Kidney tubule cell (primary cell): ENCODE measurements around the gene KLK1.

ENCODE experiments used
- DNase-seq: peaks from one replicate; pipeline ENCODE4 v3.0.0-alpha.2; 2018; ENCODE audit warnings: low spot score

The KLK1 gene

DNA sequence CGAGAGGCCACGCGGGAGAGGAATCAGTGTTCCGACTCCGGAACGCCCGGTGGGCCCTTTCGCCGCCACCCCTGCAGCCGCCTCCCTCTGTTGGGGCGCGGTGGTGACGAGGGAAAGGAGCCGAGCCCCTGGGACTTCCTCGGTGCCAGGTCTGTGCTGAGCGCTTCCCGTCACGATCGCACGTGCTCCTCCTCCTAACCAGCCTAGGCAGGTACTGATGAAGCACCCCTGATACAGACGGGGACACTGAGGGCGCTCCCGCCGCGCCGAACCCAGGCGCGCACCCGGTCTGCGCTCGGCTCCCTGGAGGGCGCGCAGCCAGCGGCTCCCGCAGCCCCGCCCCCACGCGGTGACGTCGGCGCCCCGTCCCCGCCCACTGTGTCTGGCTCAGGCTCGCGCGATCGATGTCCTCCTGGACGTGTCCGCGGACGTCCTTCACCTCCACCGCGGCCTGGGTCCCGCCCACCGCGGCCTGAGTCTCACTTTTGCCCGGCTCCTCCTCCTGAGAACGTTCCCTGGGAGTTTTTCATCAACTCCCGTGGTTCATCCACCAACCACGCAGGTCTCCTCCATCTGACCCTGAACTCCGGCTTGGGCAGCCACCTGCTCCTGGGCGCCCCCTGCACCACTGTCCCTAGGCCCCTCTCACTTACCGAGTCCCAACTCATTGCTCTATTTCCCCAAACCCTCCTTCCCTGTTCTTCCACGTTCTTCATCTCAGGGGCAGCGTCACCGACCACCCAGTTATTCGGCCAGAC lies 12.4 kb upstream of the KLK1 start:
- DNase-seq = peak; percentile 75

DNA sequence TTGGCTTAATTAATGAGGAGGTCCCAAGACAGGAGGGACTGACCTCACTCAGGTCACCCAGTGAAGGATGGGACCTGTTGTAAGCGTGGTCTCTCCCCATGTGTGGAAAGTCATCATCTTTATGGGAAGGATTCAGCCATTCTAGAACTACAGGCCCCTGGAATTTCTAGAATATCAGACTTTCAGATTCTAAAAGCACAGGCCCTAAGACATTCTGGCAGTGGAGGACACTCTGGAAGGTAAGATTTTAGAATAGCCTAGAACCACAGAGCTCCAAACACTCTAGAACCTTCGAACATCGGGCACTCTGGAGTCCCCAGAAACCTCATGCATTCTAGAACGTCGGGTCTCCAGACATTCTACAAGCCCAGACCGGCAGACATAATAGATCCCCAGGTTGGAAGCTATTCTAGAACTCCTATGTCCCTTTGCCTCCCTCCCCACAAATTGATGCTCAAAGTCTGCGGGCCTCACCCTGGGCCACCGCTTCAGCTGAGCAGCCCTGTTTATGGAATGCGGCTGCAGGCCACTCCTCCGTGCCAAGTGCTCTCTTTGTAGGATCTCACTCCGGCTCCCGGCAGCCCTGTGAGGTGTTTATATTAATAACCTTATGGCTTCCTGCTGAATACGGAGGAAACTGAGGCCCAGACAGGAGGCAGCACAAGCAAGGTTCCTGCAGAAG lies 11.7 kb upstream of the KLK1 start:
- DNase-seq = peak; percentile 25

GRCh38 chr19:50833802-50834167 lies 10.2 kb upstream of the KLK1 start:
- no peak for DNase-seq

GRCh38 chr19:50833117-50833801 lies 9.7 kb upstream of the KLK1 start, which contains the start of gene KLK15:
KLK15 (minus strand) TSS chr19:50833574; CDS start chr19:50831492, 2,082 bp downstream.
- DNase-seq = no peak

- no peak for DNase-seq
These were observed 9.1 kb upstream of the KLK1 start for GRCh38 chr19:50832666-50833065.

DNA sequence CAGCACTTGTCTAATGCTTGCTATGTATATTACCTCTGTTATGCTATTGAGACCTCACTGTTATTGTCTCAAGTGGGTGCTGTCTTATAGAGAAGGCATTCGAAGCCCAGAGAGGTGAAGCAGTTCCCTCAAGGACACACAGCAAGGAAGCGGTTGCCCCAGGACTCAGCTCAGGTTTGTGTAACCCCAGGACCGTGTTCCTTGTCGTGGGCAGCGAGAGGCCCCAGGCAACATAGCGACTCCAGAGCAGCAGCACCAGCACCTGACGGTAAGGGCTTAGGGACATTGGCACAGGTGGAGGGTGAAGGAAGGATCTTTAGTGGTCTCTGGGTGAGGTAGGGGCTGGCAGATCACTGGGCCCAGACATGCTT lies 7.4 kb upstream of the KLK1 start:
- DNase-seq = no peak

- DNase-seq = peak; percentile 13
These were observed 6.9 kb upstream of the KLK1 start for GRCh38 chr19:50830266-50831025.

- peak; percentile 38 for DNase-seq
These were observed 6.2 kb upstream of the KLK1 start for GRCh38 chr19:50829801-50830200.

DNA sequence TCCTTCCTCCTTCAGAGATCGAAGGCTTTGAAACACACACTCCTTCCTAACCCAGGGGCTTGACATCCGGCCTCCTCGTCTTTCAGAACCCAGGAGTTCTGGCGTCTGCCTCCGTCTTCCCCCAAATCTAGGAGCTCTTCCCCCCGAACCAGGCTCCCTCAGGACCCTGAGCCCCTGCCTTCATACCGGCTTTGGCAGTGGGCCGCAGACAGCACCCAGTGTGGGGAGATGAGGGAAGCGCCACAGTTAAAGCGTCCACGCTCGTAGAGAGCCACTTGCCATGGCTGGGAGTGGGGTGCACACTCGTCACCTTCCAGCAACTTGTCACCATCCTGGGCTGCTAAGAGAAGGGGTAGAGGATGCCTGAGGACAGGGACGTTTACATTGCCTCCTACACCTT lies 3.9 kb upstream of the KLK1 start:
- DNase-seq = no peak

GRCh38 chr19:50826492-50827240 lies 3.1 kb upstream of the KLK1 start:
- no peak for DNase-seq

GRCh38 chr19:50822661-50823208 lies 852 bp downstream of the KLK1 start:
- no peak for DNase-seq

DNA sequence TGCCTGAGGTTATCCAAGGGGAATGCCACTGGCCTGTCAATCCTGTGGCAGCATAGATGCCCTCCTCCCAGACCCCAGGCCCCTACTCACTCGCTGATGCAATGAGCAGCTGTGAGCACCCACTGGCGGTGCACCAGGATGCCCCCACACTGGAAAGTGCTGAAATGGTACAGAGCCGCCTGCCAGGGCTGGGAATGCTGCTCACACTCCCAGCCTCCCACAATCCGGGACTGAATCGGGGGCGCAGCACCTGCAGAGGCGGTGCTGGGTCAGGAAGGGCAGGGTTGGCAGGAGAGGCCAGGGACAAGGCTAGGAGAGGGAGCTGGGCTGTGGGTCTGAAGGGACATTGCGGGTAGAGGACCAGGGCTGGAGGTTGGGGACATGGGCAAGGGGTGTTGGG lies 2.0 kb downstream of the KLK1 start:
- DNase-seq = no peak

DNA sequence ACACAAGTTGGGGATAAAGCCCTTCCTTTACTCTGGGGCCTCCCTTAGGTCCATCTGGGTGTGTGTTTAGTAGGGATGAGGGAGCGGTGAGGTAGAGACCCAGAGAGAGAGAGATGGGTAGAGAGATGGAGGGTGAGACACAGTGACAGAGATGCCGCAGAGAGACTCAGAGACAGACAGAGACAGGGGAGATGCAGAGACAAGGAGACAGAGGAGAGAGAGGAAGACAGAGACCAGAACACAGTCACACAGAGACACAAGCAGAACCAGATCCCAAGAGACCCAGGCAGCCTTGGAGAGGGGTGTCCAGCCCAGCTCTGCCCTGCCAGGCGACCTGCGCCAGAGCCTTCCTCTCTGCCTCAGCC lies 2.4 kb downstream of the KLK1 start:
- DNase-seq = no peak

- no peak for DNase-seq
These were observed 2.9 kb downstream of the KLK1 start for GRCh38 chr19:50820549-50821247.

DNA sequence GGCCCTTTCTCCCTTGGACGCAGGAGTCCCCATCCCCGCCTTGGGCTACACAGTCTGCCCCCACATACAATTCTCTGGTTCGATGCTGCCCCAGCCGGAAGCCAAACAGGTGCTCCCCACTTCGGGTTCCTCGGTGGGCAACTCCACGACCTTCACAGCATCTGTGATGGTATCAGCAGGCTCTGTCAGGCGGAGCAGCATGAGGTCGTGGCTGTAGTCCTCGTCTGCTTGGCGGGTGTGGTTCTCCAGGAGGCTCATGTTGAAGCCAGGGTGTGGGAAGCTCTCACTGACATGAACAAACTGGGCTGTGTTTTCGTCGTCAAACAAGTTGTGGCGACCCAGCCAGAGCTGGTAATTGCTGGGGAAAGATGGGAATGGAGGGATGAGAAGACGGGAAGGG lies 3.5 kb downstream of the KLK1 start:
- no peak for DNase-seq

- DNase-seq = no peak
These were observed 4.0 kb downstream of the KLK1 start for GRCh38 chr19:50819636-50820035.

DNA sequence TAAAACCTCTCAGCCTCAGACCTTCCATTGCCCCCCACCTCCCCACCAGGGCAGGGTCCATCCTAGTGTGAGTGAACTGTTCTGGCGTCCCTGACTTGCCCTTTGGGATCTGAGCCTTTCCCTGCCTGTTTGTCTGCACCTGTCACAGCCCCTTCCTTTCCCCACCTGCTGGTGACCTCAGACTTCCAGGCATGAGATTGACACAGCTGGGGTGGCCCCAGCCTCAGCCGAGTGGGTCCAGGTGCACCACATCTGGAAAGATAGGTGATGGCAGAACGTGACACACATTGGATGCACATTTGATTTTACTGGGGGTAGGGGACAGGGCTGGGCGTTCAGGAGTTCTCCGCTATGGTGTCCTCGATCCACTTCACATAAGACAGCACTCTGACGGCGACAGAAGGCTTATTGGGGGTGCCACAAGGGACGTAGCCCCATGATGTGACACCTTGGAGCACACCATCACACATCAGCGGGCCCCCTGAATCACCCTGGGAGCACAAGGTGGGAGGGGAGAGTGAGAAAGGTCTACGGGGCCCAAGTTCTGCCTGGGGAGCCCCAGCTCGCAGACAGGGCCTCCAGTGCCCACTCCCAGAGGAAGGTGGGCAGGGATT lies 4.6 kb downstream of the KLK1 start:
- no peak for DNase-seq

DNA sequence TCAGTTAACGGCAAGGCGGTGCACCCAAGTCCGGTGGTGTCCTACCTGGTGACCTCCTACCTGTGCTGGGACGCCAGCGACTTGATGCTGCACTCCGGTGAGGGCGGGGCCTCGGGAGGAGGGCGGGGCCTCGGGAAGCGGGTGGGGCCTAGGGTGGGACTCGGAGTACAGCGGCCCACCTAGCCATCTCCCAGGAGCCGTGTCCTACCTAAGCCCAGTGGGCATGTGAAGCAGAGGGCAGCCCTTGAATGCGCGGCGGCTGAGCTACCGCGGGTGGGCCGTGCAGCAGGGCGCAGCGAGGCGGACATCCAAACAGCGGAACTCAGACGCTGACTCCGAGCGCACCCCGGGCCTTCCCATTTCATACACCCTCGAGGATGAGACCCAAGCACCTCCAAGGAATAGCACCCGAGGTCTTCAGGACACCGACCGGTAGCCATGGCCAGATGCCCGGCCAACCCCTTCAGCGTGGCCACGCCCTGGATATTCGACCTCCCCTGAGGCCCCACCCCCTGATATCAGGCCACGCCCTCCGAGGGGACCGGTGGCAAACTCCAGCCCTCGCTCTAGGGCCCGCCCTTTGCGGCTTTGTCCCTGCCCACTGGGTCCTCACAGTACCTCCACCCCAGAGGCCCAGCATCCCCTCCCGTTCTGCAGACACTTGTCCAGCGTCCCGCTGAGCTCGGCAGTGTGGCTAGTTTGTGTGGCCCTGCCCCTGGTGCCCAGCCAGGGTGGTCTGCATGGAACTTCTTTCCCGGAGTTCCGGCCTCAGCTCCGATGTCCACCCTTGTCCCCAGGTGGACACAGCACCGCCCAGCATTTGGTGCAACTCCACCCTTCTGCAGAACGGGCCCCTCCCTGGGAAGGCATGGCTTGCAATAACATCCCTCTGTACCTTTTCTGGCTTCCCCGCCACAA lies 5.4 kb downstream of the KLK1 start:
- DNase-seq = no peak

DNA sequence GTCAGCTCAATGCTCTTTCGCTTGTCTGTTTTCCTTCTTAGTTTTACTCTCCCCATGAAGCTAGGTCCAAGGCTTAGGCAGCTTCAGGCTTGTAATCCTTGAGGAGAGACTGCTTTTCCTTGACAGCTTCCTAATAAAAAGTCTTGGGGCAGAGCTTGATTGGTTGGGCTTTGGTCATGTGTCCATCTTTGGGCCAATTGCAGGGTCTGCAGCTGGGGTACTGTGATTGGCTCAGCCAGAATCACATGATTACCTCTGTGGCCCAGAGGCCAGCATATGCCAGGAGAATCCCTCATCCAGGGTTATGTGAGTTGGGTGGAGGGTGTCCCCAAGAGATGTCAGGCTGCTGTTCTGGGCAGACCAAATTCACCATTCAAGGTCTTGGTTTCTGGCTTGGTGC lies 8.1 kb downstream of the KLK1 start:
- no peak for DNase-seq
